ENCODE measurements around the gene DNAL4. TPM values are rescaled to one million over a fixed set of nuclear protein-coding genes. Genes with fewer than 3 reads are reported as not detected.
A peak's percentile ranks its signal among the peaks of the same experiment; 100 is the strongest.

DNAL4 gene
- total RNA-seq, 1 experiment from 2014 or later, result 9.2 TPM

- no peak overlapping the region for H3K27ac Mint-ChIP-seq (ENCODE audit: unreplicated experiment)
- TF ChIP-seq CTCF (IDR thresholded peaks at IDR 0.05; ENCODE audit: insufficient read depth in 1 of 2, low read depth in 1 of 2, low read length in 1 of 2, severe bottlenecking in 1 of 2, unreplicated experiment in 1 of 2), result no peak
- POLR2A ChIA-PET, result no interaction called here
- no TSS peak for BruUV-seq (replicated peaks)
- Histone ChIP-seq H3K27me3 (replicated peaks; ENCODE audit: control insufficient read depth, insufficient read depth, low read length) (no peaks in the 10 kb centered on the region), H3K9me3 (no peaks in the 10 kb centered on the region), H3K4me1 (no peaks in the 10 kb centered on the region), H3K4me3 (ENCODE audit: low read depth, low read length) (no peak overlapping the region), H3K36me3 (ENCODE audit: control insufficient read depth, insufficient read depth, low read length) (no peaks in the 10 kb centered on the region)
- intact Hi-C loops (cut with micrococcal nuclease; ENCODE audit: unreplicated experiment), result no loop called here
- CTCF ChIA-PET, result no interaction called here
- DNase-seq, result peak in 1 of 2 experiments; percentile 15
- no peak overlapping the region for H3K4me3 Mint-ChIP-seq (ENCODE audit: unreplicated experiment)
- peaks cover 6% of the 10 kb centered on the region for H3K36me3 Mint-ChIP-seq (ENCODE audit: insufficient read depth, unreplicated experiment)
- no peaks in the 10 kb centered on the region for H3K4me1 Mint-ChIP-seq (ENCODE audit: low read depth, unreplicated experiment)
- H3K9me3 Mint-ChIP-seq (ENCODE audit: unreplicated experiment), result no peaks in the 10 kb centered on the region
- H3K27me3 Mint-ChIP-seq (ENCODE audit: insufficient read depth, unreplicated experiment), result no peaks in the 10 kb centered on the region
These were observed 39.1 kb upstream of the DNAL4 start for GRCh38 chr22:38833061-38833460.

GRCh38 chr22:38832005-38832978 lies 38.3 kb upstream of the DNAL4 start:
- Histone ChIP-seq H3K27me3 (replicated peaks; ENCODE audit: control insufficient read depth, insufficient read depth, low read length) (no peaks in the 10 kb centered on the region), H3K4me3 (ENCODE audit: low read depth, low read length) (no peak overlapping the region), H3K36me3 (ENCODE audit: control insufficient read depth, insufficient read depth, low read length) (no peaks in the 10 kb centered on the region), H3K4me1 (no peaks in the 10 kb centered on the region), H3K9me3 (no peaks in the 10 kb centered on the region)
- Mint-ChIP-seq H3K36me3 (ENCODE audit: insufficient read depth, unreplicated experiment) (peaks cover 4% of the 10 kb centered on the region), H3K9me3 (ENCODE audit: unreplicated experiment) (no peaks in the 10 kb centered on the region), H3K27ac (ENCODE audit: unreplicated experiment) (no peak overlapping the region), H3K27me3 (ENCODE audit: insufficient read depth, unreplicated experiment) (no peaks in the 10 kb centered on the region), H3K4me3 (ENCODE audit: unreplicated experiment) (no peak overlapping the region), H3K4me1 (ENCODE audit: low read depth, unreplicated experiment) (no peaks in the 10 kb centered on the region)
- no TSS peak for BruUV-seq (replicated peaks)
- intact Hi-C loops (cut with micrococcal nuclease; ENCODE audit: unreplicated experiment), result loop anchor here (1.0 kb wide), 1 partner anchor 8 kb away; no protein-coding TSS in a partner anchor
- DNase-seq, result peak in 1 of 2 experiments; percentile 17
- ChIA-PET CTCF (no interaction called here), POLR2A (no interaction called here)
- TF ChIP-seq CTCF (IDR thresholded peaks at IDR 0.05; ENCODE audit: insufficient read depth in 1 of 2, low read depth in 1 of 2, low read length in 1 of 2, severe bottlenecking in 1 of 2, unreplicated experiment in 1 of 2), result no peak

- Histone ChIP-seq H3K9me3 (no peaks in the 10 kb centered on the region), H3K4me3 (ENCODE audit: low read depth, low read length) (no peak overlapping the region), H3K36me3 (ENCODE audit: control insufficient read depth, insufficient read depth, low read length) (no peaks in the 10 kb centered on the region), H3K4me1 (no peaks in the 10 kb centered on the region), H3K27me3 (replicated peaks; ENCODE audit: control insufficient read depth, insufficient read depth, low read length) (no peaks in the 10 kb centered on the region)
- CTCF ChIA-PET, result no interaction called here
- intact Hi-C loops (cut with micrococcal nuclease; ENCODE audit: unreplicated experiment), result no loop called here
- TF ChIP-seq CTCF (IDR thresholded peaks at IDR 0.05; ENCODE audit: insufficient read depth in 1 of 2, low read depth in 1 of 2, low read length in 1 of 2, severe bottlenecking in 1 of 2, unreplicated experiment in 1 of 2), result no peak
- no peak overlapping the region for H3K27ac Mint-ChIP-seq (ENCODE audit: unreplicated experiment)
- DNase-seq, result peak in 1 of 2 experiments; percentile 16
- no TSS peak for BruUV-seq (replicated peaks)
- no peaks in the 10 kb centered on the region for H3K36me3 Mint-ChIP-seq (ENCODE audit: insufficient read depth, unreplicated experiment)
- POLR2A ChIA-PET, result no interaction called here
- no peaks in the 10 kb centered on the region for H3K27me3 Mint-ChIP-seq (ENCODE audit: insufficient read depth, unreplicated experiment)
- H3K9me3 Mint-ChIP-seq (ENCODE audit: unreplicated experiment), result no peaks in the 10 kb centered on the region
- H3K4me1 Mint-ChIP-seq (ENCODE audit: low read depth, unreplicated experiment), result no peaks in the 10 kb centered on the region
- H3K4me3 Mint-ChIP-seq (ENCODE audit: unreplicated experiment), result no peak overlapping the region
These were observed 37.4 kb upstream of the DNAL4 start for GRCh38 chr22:38831166-38831945.

Measured in Caco-2 (cell line).